Gastrocnemius medialis (tissue), 4 donors: ENCODE data around the gene AATK. TPM values are rescaled to one million over a fixed set of nuclear protein-coding genes. Genes with fewer than 3 reads are reported as not detected.

Source experiments
- ATAC-seq, 2 donors: fragments of 150-250 bp; one replicate each; pipeline ENCODE4 v1.9.1; 2016
- DNase-seq, 2 donors: peaks; one replicate each; pipeline ENCODE4 v3.0.0-alpha.2; 2019
- H3K27ac ChIP-seq, 4 donors: fragments of 200-600 bp; sonication (generic); 1 replicate in 1 of 4; 2 replicates in 3 of 4; pipeline ENCODE4 v1.5.1; 2016 to 2018; ENCODE audit warnings: mild to moderate bottlenecking in 2 of 4, moderate library complexity in 1 of 4
- H3K27me3 ChIP-seq, 3 donors: fragments of 200-600 bp; sonication (generic) in 2 of 3; 1 replicate in 1 of 3; 2 replicates in 2 of 3; pipeline versions ENCODE4 v1.5.1 to v1.6.0; 2016 to 2019; ENCODE audit warnings: mild to moderate bottlenecking in 1 of 3, moderate library complexity in 1 of 3
- H3K36me3 ChIP-seq, 2 donors: fragments of 200-600 bp; sonication (generic) in 1 of 2; one replicate each; pipeline ENCODE4 v1.5.1; 2017 to 2018
- H3K4me1 ChIP-seq, 2 donors: fragments of 200-600 bp; sonication (generic) in 1 of 2; one replicate each; pipeline ENCODE4 v1.5.1; 2016 to 2017; ENCODE audit warnings: mild to moderate bottlenecking in 2 of 2
- H3K4me3 ChIP-seq, 4 donors: fragments of 200-600 bp; sonication (generic) in 3 of 4; 1 replicate in 1 of 4; 2 replicates in 3 of 4; pipeline ENCODE4 v1.5.1; 2016 to 2019; ENCODE audit warnings: mild to moderate bottlenecking in 2 of 4
- H3K9me3 ChIP-seq, 3 donors: fragments of 200-600 bp; sonication (generic) in 2 of 3; 1 replicate in 1 of 3; 2 replicates in 2 of 3; pipeline ENCODE4 v1.5.1; 2016 to 2019
- CTCF ChIP-seq, 5 experiments: fragments of 450-650 bp in 3 of 5; fragments of 200-600 bp in 2 of 5; sonication (generic) in 2 of 5; IDR thresholded peaks in 4 of 5; conservative IDR thresholded peaks in 1 of 5; 1 replicate in 4 of 5; 2 replicates in 1 of 5; pipeline ENCODE4 v1.5.1; 2016 to 2019; ENCODE audit warnings: antibody characterized with exemption in 5 of 5, mild to moderate bottlenecking in 3 of 5, moderate library complexity in 3 of 5
- POLR2A ChIP-seq, 2 donors: fragments of 450-650 bp; IDR thresholded peaks; one replicate each; pipeline ENCODE4 v1.6.1; 2017; ENCODE audit warnings: antibody characterized with exemption in 2 of 2, mild to moderate bottlenecking in 2 of 2, moderate library complexity in 2 of 2
- in situ Hi-C, 4 donors: fragments of 200-750 bp; cut with MboI; loops; one replicate each; pipeline versions ENCODE4 v1.15.0 to v1.8.0; 2017; ENCODE audit warnings: low sequenced_read_pairs in 4 of 4
- intact Hi-C: fragments of 100-400 bp; cut with DNase I; formaldehyde crosslinking; loops from one replicate; pipeline ENCODE4 v1.15.1; 2023; ENCODE audit warnings: low total_unique reads
- total RNA-seq, 4 donors: library from RNA; depleted of rRNA; stranded (reverse); fragments of >200 nt; gene quantifications; one replicate each; pipeline versions ENCODE4 v1.1.0 to v1.2.3, GENCODE V29; 2016

AATK gene
- total RNA-seq, 4 donors from 2014 or later = 0.10 to 1.3 (median 0.80) TPM

GRCh38 chr17:81200695-81201580, 34.9 kb upstream of the AATK start:
- in situ Hi-C loops (no loop called here), intact Hi-C loops (no loop called here)
- ATAC-seq (peak in 1 of 2 donors; percentile 40), DNase-seq (no peak)
- Histone ChIP-seq H3K9me3 (no peaks in the 10 kb centered on the region), H3K36me3 (no peaks in the 10 kb centered on the region), H3K4me1 (no peaks in the 10 kb centered on the region), H3K4me3 (no peak overlapping the region), H3K27me3 (no peaks in the 10 kb centered on the region), H3K27ac (no peak overlapping the region)
- no peak for TF ChIP-seq POLR2A (IDR thresholded peaks at IDR 0.05)
- TF ChIP-seq CTCF (IDR thresholded peaks at IDR 0.05 in 4 of 5, conservative IDR thresholded peaks at IDR 0.05 in 1 of 5) = peak in 4 of 5 experiments; percentile 28 to 43 (median 38)

- no peak for TF ChIP-seq POLR2A (IDR thresholded peaks at IDR 0.05)
- no peak for TF ChIP-seq CTCF (IDR thresholded peaks at IDR 0.05 in 4 of 5, conservative IDR thresholded peaks at IDR 0.05 in 1 of 5)
- no peaks in the 10 kb centered on the region for H3K27me3 ChIP-seq
- H3K4me3 ChIP-seq = no peak overlapping the region
- H3K9me3 ChIP-seq = no peaks in the 10 kb centered on the region
- ATAC-seq (no peak), DNase-seq (no peak)
- intact Hi-C loops (no loop called here), in situ Hi-C loops (no loop called here)
- no peaks in the 10 kb centered on the region for H3K4me1 ChIP-seq
- H3K36me3 ChIP-seq = no peaks in the 10 kb centered on the region
- H3K27ac ChIP-seq = no peak overlapping the region
These were observed 34.2 kb upstream of the AATK start for GRCh38 chr17:81200201-81200600.

GRCh38 chr17:81199482-81199830, 33.4 kb upstream of the AATK start:
- no peaks in the 10 kb centered on the region for H3K27me3 ChIP-seq
- in situ Hi-C loops = no loop called here
- ATAC-seq (no peak), DNase-seq (no peak)
- H3K9me3 ChIP-seq = no peaks in the 10 kb centered on the region
- no peak for TF ChIP-seq POLR2A (IDR thresholded peaks at IDR 0.05)
- TF ChIP-seq CTCF (IDR thresholded peaks at IDR 0.05 in 4 of 5, conservative IDR thresholded peaks at IDR 0.05 in 1 of 5) = no peak
- no peak overlapping the region for H3K4me3 ChIP-seq
- intact Hi-C loops = no loop called here
- H3K27ac ChIP-seq = no peak overlapping the region
- no peaks in the 10 kb centered on the region for H3K36me3 ChIP-seq
- H3K4me1 ChIP-seq = no peaks in the 10 kb centered on the region

GRCh38 chr17:81198826-81199481, 32.9 kb upstream of the AATK start:
- ATAC-seq (no peak), DNase-seq (no peak)
- H3K9me3 ChIP-seq = no peaks in the 10 kb centered on the region
- no peak overlapping the region for H3K27ac ChIP-seq
- no peak overlapping the region for H3K4me3 ChIP-seq
- no peaks in the 10 kb centered on the region for H3K27me3 ChIP-seq
- no peaks in the 10 kb centered on the region for H3K36me3 ChIP-seq
- TF ChIP-seq POLR2A (IDR thresholded peaks at IDR 0.05) = no peak
- no peak for TF ChIP-seq CTCF (IDR thresholded peaks at IDR 0.05 in 4 of 5, conservative IDR thresholded peaks at IDR 0.05 in 1 of 5)
- intact Hi-C loops (no loop called here), in situ Hi-C loops (no loop called here)
- H3K4me1 ChIP-seq = no peaks in the 10 kb centered on the region
